GM20431 (cell line): Measurements from ENCODE around the gene KIAA0040.

ENCODE experiments used
- in situ Hi-C: fragments of 300-500 bp; cut with MseI, MboI; formaldehyde crosslinking; loops from one replicate; pipeline ENCODE4 v1.15.0; 2020; ENCODE audit warnings: low sequenced_read_pairs; ENCODE audit not compliant: unreplicated experiment

The KIAA0040 gene

GRCh38 chr1:175146529-175147213 lies 45.9 kb downstream of the KIAA0040 start:
- in situ Hi-C loops, result no loop called here

- in situ Hi-C loops, result no loop called here
Measured at GRCh38 chr1:175145899-175146528, 46.6 kb downstream of the KIAA0040 start.

- in situ Hi-C loops, result no loop called here
Measured at GRCh38 chr1:175138579-175138978, 54.0 kb downstream of the KIAA0040 start.

GRCh38 chr1:175137369-175137768 lies 55.2 kb downstream of the KIAA0040 start:
- in situ Hi-C loops, result no loop called here

- in situ Hi-C loops, result no loop called here
Measured at GRCh38 chr1:175136246-175136645, 56.3 kb downstream of the KIAA0040 start.

- in situ Hi-C loops, result no loop called here
Measured at GRCh38 chr1:175134500-175134899, 58.1 kb downstream of the KIAA0040 start.

- in situ Hi-C loops, result no loop called here
Measured at GRCh38 chr1:175133673-175134435, 58.7 kb downstream of the KIAA0040 start.

DNA sequence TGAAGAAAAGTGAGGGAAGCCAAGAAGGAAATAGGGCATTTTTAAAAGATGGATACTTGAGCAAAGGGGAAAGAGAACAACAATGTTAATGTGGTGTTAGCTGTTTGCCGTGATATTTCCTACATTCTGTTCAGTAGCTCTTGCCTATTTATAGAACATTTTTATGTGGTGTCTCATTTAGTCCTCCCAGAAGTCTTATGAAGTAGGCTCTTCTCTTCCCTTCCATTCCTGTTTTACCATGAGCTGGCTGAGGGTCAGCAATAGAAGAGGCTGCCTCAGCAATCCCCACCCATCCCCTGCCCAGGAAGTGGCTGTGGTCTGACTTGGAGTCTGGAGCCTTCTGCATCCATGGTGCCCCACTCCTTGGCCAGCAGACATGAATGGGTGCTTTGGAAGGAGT lies 60.1 kb downstream of the KIAA0040 start:
- in situ Hi-C loops, result no loop called here

DNA sequence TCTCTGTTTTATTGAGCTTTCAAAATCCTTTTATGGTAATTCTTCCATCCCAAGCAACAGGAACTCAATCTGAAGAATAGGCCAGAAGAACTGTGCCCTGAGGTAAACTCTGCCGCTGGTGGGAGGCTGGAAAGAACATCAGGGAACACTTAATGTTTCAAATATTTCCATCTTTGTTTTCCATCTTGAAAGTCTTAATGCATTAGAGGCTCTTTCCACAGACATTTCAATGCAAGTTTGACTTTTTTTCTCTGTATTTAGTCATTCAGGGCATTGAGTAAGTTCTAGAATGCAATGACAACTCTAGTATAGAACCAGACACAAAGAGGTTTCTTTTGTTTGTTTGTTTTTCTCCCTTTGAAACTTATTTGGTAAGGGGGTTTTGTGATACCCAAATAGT lies 61.5 kb downstream of the KIAA0040 start:
- in situ Hi-C loops, result no loop called here

DNA sequence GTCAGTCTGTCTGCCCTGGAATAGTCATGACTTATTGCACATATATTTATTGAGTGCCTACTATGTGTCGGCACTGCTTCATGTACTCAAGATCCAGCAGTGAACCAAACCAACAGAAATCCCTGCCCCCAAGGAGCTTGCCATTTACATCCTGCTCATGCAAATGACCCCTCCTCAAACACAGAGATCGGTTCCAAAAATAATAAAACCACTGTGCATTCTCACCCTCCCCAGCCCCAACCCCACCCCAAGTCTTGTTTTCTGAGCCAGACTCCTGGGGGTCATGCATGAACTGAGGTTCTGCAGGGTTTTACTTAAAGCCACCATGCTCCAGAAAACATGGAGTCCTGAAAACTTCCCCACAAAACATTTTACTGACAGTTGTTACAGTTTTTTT lies 61.9 kb downstream of the KIAA0040 start:
- in situ Hi-C loops, result no loop called here

DNA sequence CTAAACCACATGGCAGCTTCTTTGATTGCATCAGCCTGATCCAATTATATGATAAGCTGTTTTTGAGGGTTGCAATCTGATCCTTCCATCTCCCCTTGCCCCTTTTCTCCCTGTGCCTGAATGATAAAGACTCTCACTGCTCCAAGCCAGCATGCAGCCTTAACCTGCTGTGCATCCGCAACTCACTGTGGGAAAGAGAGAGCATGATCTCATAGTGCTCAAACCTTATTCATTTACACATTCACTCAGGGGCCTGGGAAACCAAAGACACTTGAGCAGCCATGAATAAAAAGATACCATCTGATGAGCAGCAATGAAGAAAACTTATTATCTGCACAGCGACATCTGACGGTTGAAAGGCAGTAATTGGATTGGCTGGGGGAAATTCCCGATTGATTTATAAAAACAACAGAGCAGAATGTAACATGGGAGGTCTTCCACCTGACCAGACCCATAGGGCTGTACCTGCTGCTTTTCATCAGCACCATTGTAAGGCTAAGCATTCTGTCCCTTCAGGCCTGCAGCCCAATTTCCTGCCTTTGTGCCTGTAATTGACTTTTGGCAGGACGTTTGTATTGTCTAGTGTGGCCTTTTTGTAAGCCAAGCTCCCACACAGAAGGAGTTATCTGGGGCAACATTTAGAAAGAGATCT lies 62.5 kb downstream of the KIAA0040 start:
- in situ Hi-C loops, result no loop called here

- in situ Hi-C loops, result no loop called here
Measured at GRCh38 chr1:175129644-175129996, 63.0 kb downstream of the KIAA0040 start.

DNA sequence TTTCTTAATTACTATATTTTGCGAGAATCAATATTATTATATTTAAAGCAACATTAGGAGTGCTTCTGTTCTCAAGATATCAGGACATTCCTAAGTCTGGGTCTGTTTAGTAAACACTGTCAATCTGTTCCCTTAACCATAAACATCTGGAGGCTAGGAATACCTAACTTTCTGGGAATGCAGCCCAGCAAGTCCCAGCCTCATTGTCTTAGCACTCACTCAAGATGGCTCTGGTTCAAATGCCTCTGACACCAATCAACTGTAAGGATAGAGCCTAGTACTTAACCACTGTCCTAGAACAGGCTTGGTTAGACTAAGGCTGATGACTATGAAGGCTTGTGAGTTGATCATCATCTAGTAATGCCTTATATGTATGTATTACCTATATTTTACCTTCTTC lies 63.4 kb downstream of the KIAA0040 start:
- in situ Hi-C loops, result no loop called here

GRCh38 chr1:175128523-175128922 lies 64.1 kb downstream of the KIAA0040 start:
- in situ Hi-C loops, result no loop called here

GRCh38 chr1:175127565-175127964 lies 65.0 kb downstream of the KIAA0040 start:
- in situ Hi-C loops, result no loop called here

DNA sequence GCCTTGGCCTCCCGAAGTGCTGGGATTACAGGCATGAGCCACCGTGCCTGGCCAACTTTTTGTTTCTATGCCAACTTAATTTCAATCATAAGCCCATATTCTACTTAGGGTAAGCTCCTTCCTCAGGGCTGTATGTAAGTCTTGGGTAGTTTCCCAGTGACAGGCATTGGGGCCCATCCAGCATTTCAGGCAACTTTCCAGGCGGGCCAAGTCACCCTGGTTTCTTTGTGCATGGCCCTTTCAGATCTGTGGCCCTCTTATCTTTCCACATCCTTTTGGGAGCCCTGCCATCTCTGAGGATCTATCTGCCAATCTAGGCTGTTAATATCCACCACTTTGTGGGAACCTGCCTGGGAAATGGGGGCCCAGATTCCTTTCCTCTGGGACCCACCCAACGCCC lies 66.2 kb downstream of the KIAA0040 start:
- in situ Hi-C loops, result no loop called here

GRCh38 chr1:175124861-175125260 lies 67.7 kb downstream of the KIAA0040 start:
- in situ Hi-C loops, result no loop called here

DNA sequence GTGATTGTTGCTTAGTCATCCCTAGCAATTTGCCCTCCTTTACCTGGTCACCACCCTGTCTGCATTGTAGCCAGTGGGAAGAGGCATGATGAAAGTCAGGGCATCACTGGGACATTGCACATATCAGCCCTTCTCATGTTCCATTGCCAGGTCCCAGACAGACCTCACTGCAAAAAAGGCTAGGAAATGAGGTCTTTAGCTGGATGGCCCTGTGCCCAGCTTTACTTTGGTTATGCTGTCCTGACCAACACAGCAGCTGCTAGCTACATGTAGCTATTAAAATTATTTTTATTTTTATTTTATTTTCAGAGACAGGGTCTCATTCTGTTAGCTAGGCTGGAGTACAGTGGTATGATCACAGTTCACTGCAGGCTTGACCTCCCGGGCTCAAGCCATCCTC lies 72.1 kb downstream of the KIAA0040 start:
- in situ Hi-C loops, result no loop called here

- in situ Hi-C loops, result no loop called here
Measured at GRCh38 chr1:175118375-175119367, 73.9 kb downstream of the KIAA0040 start.

- in situ Hi-C loops, result no loop called here
Measured at GRCh38 chr1:175116903-175117302, 75.7 kb downstream of the KIAA0040 start.
